Fibroblast of skin of right quadriceps (primary cell): ENCODE data around the gene MT4.

ENCODE experiments used
- DNase-seq: peaks from one replicate; pipeline ENCODE4 v3.0.0-alpha.2; 2013

Gene MT4

DNA sequence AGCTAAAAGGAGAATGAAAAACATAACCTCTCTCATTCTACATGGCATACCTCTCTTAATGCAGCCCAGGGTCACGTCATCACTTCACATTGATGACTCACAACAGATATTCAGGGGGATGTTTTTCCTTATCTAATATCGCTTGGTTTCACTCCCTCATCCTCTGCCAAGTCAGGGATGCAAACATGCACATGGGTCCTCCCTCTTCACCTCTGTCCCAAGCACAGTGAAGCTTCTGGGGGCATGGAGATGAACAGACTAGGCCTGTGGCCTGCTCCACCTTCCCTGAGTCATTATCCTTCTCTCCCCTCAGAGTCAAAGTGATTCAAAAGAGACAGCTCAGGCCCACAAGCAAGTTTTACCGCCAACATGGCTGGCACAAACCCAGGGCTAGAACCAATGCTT, 41.2 kb downstream of the MT4 start:
- DNase-seq = peak; percentile 71

DNA sequence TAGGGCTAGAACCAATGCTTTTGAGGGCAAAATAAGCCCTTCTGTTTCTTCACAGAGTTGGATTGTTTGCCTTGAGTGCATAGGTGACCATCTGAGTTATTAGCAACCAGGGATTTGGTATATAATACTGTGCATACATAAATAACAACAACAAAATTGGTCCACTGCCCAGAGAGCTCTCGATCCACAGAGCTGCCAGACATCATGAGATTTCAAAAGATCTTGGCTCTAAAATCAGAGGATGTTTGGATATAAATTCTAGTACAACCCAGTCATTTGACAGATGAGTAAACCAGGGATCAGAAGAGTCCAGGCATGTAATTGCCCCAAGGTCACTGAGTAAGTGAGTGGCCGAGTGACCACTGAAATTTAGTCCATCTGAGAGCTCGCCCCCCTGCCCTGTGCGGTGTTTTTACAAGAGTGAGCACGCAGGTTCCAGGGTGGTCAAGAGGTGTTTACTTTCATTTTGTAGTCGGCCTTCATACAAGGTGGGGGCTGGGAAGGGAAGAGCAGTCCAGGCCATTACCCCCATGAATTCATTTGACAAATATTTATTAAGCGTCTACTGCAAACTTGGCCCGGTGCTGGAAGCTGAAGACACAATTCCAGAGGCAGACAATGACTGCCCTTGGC, 41.7 kb downstream of the MT4 start:
- DNase-seq = no peak

DNA sequence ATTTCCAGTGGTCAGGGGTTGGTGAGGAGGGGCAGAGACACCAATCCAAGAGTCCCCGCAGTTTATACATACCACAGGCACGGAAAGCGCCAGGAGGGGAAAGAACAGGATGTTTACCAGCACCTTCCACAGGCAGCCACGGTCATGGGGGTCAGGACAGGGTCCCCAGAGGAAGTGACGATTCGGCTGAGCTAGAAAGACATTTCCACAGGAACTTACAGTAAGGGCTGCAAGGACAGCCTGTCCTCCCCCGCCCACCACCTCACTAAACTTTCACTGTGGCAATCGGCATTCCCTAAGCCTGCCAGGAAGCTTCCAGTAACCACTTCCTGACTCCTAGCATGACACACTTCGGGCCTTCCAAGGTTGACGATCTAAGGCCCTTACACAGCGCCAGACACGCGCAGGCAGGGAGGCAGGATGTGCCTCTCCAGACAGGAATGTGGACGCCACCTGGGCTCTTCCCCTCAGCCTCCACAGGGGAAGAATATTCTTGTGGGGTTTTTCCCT, 42.3 kb downstream of the MT4 start:
- DNase-seq = peak; percentile 98

DNA sequence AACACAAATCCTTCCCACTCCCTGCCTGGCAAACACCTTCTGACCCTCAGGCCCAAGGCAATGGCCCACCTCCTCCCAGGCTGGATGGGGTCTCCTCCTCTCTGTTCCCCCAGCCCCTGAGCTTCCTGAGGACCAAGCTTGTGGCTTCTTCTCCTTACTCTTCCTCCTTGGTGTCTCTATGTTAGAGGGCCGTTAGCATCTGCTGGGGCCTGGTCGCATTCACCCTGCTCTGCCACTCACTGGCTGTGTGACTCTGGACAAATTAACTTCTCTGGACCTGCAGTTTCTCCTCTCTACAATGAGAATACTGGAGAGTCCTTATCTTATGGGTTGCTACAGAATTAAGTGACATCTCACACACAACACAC, 42.8 kb downstream of the MT4 start:
- DNase-seq = no peak

DNA sequence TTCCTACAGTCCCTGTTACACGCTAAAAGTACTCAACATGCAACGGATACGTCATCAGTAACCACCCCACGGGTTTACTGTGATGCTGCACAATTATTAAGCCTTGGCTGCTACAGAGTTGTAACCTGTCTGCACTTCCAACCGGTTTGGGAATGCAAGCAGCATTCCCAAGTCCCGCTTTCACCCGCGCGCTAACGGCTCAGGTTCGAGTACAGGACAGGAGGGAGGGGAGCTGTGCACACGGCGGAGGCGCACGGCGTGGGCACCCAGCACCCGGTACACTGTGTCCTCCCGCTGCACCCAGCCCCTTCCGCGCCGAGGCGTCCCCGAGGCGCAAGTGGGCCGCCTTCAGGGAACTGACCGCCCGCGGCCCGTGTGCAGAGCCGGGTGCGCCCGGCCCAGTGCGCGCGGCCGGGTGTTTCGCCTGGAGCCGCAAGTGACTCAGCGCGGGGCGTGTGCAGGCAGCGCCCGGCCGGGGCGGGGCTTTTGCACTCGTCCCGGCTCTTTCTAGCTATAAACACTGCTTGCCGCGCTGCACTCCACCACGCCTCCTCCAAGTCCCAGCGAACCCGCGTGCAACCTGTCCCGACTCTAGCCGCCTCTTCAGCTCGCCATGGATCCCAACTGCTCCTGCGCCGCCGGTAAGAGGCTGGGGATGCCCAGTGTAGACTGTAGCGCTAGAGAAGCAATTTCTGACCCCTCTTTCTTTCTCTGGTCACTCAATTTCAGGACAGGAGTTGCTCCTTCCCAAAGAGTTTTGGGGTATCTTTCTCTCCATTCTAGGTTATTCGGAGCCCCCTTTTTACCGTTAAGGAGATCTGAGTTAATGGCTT, 43.4 kb downstream of the MT4 start, which contains the start of gene MT2A:
Gene MT2A (plus strand): TSS at position 542 of the 833 bp plus-strand sequence. CDS start 72 bp downstream, at position 614.
- DNase-seq = peak; percentile 96

DNA sequence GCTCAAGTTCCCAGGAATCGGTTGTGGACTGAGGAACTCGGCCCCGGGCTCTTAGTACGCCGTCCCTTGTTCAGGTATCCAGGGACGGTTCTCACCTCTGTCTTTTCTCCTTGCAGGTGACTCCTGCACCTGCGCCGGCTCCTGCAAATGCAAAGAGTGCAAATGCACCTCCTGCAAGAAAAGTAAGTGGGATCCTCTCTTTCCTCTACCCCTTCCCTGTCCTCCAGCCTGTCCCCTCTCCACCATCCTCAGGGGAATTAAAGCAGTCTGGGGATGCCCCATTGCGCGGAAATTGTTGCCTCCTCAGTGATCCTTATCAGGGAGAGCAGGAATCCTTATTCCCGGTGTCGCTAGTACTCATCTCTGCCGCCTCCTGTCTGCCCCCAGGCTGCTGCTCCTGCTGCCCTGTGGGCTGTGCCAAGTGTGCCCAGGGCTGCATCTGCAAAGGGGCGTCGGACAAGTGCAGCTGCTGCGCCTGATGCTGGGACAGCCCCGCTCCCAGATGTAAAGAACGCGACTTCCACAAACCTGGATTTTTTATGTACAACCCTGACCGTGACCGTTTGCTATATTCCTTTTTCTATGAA, 44.1 kb downstream of the MT4 start:
- no peak for DNase-seq

DNA sequence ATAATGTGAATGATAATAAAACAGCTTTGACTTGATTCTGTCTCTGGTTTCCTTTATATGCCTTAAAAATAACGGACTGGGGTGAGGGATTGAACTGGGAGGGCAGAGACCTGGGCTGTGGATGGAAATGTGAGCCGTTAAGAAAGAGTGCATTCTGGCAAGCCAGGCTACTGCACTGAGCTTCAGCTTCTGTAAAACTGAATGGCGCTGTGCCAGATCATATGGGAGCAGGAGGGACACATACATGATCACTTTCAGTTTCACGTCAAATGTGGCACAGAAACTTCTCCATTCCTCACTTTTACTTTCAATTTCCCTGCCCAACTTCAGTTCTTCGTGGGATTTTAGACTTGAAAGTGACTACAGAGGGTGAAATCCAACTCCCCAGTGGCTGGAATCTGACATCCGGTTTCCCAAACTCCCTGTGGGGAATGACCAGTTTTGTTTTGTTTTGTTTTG, 44.6 kb downstream of the MT4 start:
- DNase-seq = peak; percentile 77

DNA sequence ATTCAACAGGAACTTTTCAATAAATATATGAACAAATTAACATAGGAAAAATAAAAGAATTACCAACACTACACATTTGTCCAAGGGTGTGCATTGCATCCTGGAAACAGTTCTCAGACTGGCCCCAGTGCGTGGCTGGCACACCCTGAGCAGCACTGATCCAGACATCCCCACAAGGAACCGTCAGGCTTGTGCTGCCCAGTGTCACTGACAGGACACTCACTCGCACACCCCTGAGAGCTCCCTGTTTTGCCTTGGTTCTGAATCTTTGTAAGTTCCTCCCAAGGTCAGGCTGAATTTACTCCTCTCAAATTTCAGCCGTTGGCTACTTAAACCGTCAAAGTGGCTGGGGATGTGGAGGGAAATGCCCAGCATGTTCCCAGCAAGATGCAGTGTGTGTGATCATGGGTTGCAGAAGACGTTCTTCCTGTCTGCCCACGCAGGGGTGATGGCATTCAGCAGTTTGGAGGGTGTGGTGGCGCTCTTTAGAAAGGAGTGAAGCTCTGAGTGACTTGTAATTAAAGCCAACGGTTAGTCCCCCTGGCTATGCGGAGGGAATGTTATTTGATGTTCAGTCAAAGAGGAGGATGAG, 45.2 kb downstream of the MT4 start:
- DNase-seq = peak; percentile 66

DNA sequence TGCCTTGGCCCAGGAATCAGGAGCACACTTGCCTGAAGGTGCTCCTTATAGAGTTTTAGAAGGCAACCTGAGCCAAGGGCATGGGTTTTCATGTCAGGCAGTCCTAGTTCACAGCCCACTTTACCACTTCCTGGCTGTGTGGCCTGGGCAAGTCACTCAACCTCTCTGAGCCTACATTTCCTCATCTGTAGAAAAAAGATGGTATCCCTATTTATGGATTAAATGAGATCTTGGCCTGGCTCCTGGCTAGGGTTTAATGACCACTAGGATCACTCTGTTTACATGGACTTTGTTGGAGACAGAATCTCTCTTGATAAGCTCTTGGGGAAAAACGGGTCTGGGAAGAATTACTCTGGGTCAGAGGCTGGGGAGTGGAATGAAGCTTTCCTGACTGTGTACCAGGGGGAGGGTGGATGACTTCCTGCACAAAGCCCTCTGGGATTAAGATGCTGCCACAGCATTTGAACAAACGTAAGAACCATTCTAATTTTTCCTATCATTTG, 45.8 kb downstream of the MT4 start:
- peak; percentile 28 for DNase-seq

DNA sequence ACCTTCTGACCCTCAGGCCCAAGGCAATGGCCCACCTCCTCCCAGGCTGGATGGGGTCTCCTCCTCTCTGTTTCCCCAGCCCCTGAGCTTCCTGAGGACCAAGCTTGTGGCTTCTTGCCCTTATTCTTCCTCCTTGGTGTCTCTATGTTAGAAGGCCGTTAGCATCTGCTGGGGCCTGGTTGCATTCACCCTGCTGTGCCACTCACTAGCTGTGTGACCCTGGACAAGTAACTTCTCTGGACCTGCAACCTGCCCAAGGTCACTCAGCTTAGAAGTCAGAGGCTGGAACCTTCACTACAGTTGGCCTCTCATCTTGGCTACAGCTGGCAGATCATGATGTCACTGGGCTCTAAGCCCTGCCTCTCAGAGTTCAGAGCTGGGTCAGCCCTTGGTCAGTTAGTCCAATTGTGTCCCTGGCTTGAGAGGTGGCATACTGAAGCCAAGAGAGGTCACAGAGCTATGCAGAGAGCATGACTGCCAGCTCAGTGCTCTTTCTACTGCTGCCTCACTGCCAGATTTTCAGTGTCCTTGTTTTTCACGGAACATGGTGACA, 46.5 kb downstream of the MT4 start:
- no peak for DNase-seq

DNA sequence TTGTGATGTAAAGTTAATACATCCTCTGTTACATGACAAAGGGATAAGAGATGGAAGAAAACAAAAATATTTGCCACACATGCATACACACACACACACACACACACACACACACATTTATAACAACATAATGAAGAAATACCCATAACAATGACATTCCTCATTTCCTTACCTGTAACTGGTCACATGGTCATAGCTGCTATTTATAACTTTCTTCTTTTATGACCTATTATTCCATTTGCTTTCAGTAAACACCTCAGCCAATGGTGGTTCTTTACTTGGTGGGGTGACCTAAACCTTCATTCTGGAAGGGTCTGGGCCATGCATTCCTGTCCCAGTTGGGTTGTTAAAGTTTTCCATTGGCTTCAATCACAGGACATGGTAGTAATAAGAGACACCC, 48.8 kb downstream of the MT4 start:
- DNase-seq = no peak

DNA sequence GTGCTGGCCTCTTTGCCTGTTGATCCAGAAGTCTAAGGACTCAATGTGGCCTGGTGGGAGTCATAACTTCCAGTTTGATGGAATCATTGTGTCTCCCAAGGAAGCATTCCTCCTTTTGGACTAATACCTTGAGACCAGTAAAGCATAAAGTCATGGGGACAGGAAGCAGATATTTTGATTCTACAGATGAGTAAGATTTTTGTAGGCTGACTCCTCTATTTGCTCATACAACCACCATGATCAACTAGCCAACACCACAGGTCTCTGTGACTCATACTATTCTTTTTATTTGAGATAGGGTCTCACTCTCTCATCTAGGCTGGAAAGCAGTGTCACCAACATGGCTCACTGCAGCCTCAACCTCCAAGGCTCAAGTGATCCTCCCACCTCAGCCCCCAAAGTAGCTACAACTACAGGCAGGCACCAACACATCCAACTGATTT, 49.7 kb downstream of the MT4 start:
- peak; percentile 78 for DNase-seq

DNA sequence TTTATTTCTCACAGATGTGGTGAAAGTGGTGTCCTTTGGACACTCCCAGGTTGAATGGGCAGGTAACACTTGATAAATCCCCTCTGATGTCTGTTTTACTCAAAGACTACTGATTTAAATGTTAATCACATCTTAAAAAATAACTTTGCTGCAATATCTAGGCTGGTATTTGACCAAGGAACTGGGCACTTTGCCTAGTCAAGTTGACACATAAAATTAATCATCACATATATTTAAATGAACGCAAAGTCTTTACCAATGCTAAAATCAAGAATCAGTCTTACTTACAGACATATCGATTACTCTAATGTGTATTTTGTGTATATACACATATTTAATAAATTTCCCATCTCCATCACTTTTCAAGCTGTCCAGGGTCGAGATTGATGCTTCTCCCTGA, 50.5 kb downstream of the MT4 start:
- peak; percentile 48 for DNase-seq

DNA sequence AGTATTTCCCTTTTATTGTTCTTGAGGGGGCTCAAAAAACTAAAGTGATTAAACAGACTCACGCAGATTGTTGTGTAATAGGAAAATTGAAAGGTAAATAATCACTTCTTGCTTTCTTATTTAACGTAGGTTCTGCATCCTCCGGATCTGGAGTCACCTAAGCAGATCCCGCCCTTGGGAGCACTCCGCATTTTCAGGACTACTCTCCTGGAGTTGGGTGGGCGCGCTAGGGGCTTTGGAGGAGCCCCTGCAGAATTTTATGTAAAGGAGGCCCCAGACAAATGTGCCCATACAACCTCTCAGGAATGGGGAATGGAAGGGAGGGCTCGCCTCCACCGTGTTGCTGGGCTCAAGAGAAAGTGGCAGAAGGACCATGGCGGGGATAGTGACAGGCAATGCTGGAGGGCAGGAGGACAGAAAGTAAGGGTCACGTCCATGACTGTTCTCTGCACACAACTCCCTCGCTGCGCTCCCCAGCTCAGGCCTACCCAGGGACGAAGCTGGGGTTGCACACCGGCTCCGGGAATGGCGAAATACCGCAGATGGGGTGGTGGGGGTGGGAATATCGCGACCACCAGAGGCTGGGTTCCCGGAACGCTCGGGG, 51.8 kb downstream of the MT4 start:
- no peak for DNase-seq

DNA sequence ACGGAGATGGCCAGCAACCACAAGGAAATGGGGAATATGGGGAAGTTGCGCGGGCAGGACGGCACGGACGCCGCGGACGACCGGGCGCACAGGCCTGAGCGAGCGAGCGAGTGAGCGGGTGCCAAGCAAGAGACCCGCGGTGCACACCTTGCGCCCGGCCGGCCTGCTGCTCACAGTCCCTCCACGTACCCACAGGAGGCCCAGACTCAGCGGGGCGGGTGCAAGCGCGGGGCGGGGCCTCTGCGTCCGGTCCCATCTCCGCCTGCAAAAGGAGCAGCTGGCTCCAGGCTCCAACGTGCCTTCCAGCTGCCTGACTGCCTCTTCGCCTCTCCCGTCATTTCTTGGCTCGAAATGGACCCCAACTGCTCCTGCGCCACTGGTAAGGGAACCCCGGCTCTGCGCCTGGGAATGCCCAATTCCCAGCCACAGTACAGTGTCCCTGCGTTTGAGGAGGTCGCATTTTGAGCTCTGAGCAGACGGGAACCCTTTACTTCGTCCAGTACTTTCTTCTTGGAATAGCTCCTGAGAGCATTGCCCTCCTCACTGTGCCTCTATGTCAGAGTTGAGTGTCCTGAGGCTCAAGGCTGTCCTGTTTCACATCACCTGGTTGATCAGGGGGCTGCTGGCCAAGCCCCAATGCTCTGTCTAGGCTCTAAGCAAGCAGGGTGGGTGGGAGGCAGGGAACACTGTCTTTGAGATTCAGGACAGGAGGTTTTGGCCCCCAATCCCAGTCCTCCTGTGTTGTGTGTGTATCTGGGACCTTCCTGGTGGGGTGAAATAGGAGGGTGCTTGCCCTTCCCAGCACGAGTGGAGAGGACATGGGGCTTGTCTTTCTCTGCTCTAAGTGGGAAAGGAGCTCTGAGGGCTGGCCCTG, 52.6 kb downstream of the MT4 start:
- peak; percentile 51 for DNase-seq

DNA sequence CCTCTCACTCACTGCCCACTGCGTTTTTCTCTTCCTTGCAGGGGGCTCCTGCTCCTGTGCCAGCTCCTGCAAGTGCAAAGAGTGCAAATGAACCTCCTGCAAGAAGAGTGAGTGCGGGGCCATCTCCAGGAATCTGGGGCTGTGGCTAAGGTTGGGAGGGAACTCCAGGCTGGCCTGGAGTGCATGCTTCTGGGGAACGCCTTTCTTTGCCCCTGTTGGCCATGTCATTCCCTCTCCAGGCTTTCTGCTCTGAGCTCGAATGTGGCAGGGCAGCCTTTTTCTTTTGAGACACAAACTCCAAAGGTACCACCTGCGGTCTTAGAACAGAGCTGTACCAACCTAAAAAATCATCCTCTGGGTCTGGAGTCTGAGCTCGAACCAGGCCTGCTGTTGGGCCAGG, 53.3 kb downstream of the MT4 start:
- DNase-seq = no peak
